K562 (cell line): ENCODE data around the gene TMEM222. TPM values are rescaled to one million over a fixed set of nuclear protein-coding genes. Genes with fewer than 3 reads are reported as not detected.

Experiments used
- ATAC-seq: fragments of 200-7000 bp; cut with Tn5 transposase; 3 replicates; pipeline ENCODE4 v1.9.1; 2020; ENCODE audit warnings: moderate library complexity
- BruUV-seq: library from RNA; stranded (reverse); fragments of 400-500 nt; replicated peaks from 2 replicates; lab custom pipeline; 2021; lab: Mats Ljungman, UMichigan
- CTCF ChIA-PET: fragments of 300-600 bp; formaldehyde crosslinking; extraction: SDS; loops from one replicate; lab custom pipeline; 2021; ENCODE audit warnings: low intra/inter-chr PET ratio; lab: Yijun Ruan, JAX
- POLR2A ChIA-PET: fragments of 300-600, 350-650 bp; sonication (Branson Sonifier 250); formaldehyde crosslinking; extraction: SDS; loops from one replicate; lab custom pipeline; 2021; ENCODE audit warnings: antibody characterized with exemption, inconsistent platforms; lab: Yijun Ruan, JAX
- DNase-seq, 4 experiments: peaks; one replicate each; pipeline versions ENCODE4 v3.0.0 to v3.0.0-alpha.2; 2011 to 2018; ENCODE audit warnings: low spot score in 3 of 4, mixed read lengths in 3 of 4; ENCODE audit errors: extremely low read depth in 1 of 4
- FAIRE-seq: peaks from 2 replicates; lab custom pipeline; 2011; peaks lifted over from hg19 to GRCh38; lab: Jason Lieb, UNC
- H2AFZ ChIP-seq: 2 replicates; pipeline ENCODE4 v1.6.0; 2011; ENCODE audit warnings: low read depth, low read length, control low read depth, inconsistent platforms
- H3K27ac ChIP-seq: fragments of 200-600 bp; 3 replicates; pipeline ENCODE4 v1.8.0; 2011; ENCODE audit warnings: low read depth, mild to moderate bottlenecking, control low read depth, inconsistent platforms, low read length, moderate library complexity, mixed read lengths; ENCODE audit errors: extremely low read depth
- H3K27me3 ChIP-seq, 2 experiments: fragments of 300-600 bp in 1 of 2; 2 replicates in 1 of 2; 3 replicates in 1 of 2; pipeline versions ENCODE4 v1.6.0 to v1.8.0; 2011; ENCODE audit warnings: inconsistent platforms in 2 of 2, low read length in 2 of 2, mild to moderate bottlenecking in 1 of 2, mixed read lengths in 1 of 2, moderate library complexity in 1 of 2; ENCODE audit not compliant: control insufficient read depth in 2 of 2, insufficient read depth in 2 of 2
- H3K36me3 ChIP-seq: fragments of 300-600 bp; 3 replicates; pipeline ENCODE4 v1.8.0; 2011; ENCODE audit warnings: mild to moderate bottlenecking, low read length, inconsistent platforms; ENCODE audit not compliant: control insufficient read depth, insufficient read depth
- H3K4me1 ChIP-seq, 2 experiments: fragments of 200-600 bp in 1 of 2; replicated peaks in 1 of 2; 2 replicates in 1 of 2; 3 replicates in 1 of 2; pipeline versions ENCODE4 v1.5.1 to v1.8.0; 2011; ENCODE audit warnings: inconsistent platforms in 2 of 2, low read length in 2 of 2, mild to moderate bottlenecking in 1 of 2, mixed read lengths in 1 of 2, moderate library complexity in 1 of 2; ENCODE audit not compliant: control insufficient read depth in 2 of 2, insufficient read depth in 2 of 2
- H3K4me2 ChIP-seq: 2 replicates; pipeline ENCODE4 v1.6.1; 2011; ENCODE audit warnings: low read length, control low read depth, inconsistent platforms, mixed read lengths; ENCODE audit not compliant: insufficient read depth
- H3K4me3 ChIP-seq: fragments of 200-600 bp; sonication (generic), shearing (Covaris generic); 2 replicates; pipeline ENCODE4 v1.5.1; 2016; ENCODE audit warnings: control low read depth, inconsistent platforms
- H3K79me2 ChIP-seq: fragments of 200-600 bp; 3 replicates; pipeline ENCODE4 v1.8.0; 2011; ENCODE audit warnings: low read length, inconsistent platforms; ENCODE audit not compliant: control insufficient read depth, insufficient read depth
- H3K9ac ChIP-seq, 2 experiments: 2 replicates each; pipeline versions ENCODE4 v1.6.0 to v1.6.1; 2011; ENCODE audit warnings: low read depth in 2 of 2, low read length in 2 of 2, control low read depth in 1 of 2, inconsistent platforms in 1 of 2, mild to moderate bottlenecking in 1 of 2, mixed read lengths in 1 of 2; ENCODE audit not compliant: insufficient read depth in 1 of 2
- H3K9me1 ChIP-seq: one replicate; pipeline ENCODE4 v1.6.0; 2011; ENCODE audit warnings: inconsistent platforms, mild to moderate bottlenecking, low read length, moderate library complexity; ENCODE audit not compliant: control insufficient read depth, insufficient read depth
- H3K9me3 ChIP-seq: replicated peaks from 2 replicates; pipeline ENCODE4 v1.5.1; 2011; ENCODE audit warnings: low read depth, low read length, inconsistent platforms; ENCODE audit not compliant: control insufficient read depth, insufficient read depth
- H4K20me1 ChIP-seq: replicated peaks from 2 replicates; pipeline ENCODE4 v1.6.1; 2011; ENCODE audit warnings: low read length, inconsistent platforms, mixed read lengths; ENCODE audit not compliant: control insufficient read depth, insufficient read depth
- ELF4 ChIP-seq: fragments of 450-650 bp; formaldehyde crosslinking; IDR thresholded peaks from 2 replicates; pipeline ENCODE4 v1.4.0; 2022; ENCODE audit warnings: missing genetic modification characterization
- HDAC3 ChIP-seq: fragments of 450-650 bp; IDR thresholded peaks from 2 replicates; pipeline ENCODE4 v1.6.1; 2018; ENCODE audit warnings: borderline replicate concordance, mild to moderate bottlenecking, moderate library complexity; ENCODE audit not compliant: partially characterized antibody
- NELFE ChIP-seq: IDR thresholded peaks from 2 replicates; pipeline ENCODE4 v1.6.1; 2011; ENCODE audit warnings: mild to moderate bottlenecking; ENCODE audit not compliant: insufficient read depth, insufficient read length
- SREBF2 ChIP-seq: sonication (generic); formaldehyde crosslinking; IDR thresholded peaks from 2 replicates; pipeline ENCODE4 v1.4.0; 2020; ENCODE audit warnings: mild to moderate bottlenecking, missing genetic modification reagents
- ZNF311 ChIP-seq: fragments of 250-450 bp; sonication (Bioruptor Pico); IDR thresholded peaks from 2 replicates; pipeline ENCODE4 v1.4.0; 2020; ENCODE audit warnings: mild to moderate bottlenecking, moderate library complexity
- WGBS: fragments of 100-300 bp; shearing (Covaris generic); methylation state at CpG from one replicate; pipeline ENCODE4 v1.1.6; 2016; ENCODE audit warnings: low coverage, mixed read lengths; ENCODE audit not compliant: insufficient coverage; ENCODE audit errors: missing lambda C conversion rate; 5-methylcytosine and 5-hydroxymethylcytosine counted together
- in situ Hi-C: fragments of 300-500 bp; cut with MboI; formaldehyde crosslinking; loops from 4 replicates; pipeline ENCODE4 v1.15.0; 2018; ENCODE audit warnings: inconsistent platforms, mixed read lengths
- intact Hi-C: fragments of 100-400 bp; cut with micrococcal nuclease; formaldehyde crosslinking; loops from 2 replicates; pipeline ENCODE4 v1.14.2; 2022
- polyA plus RNA-seq, 8 experiments: library from polyadenylated mRNA; depleted of rRNA in 4 of 8; stranded (reverse) in 5 of 8; unstranded in 3 of 8; fragments of >200 nt; fragmentation: Nextera tagmentation in 2 of 8; fragmentation: Illumina TruSeq in 1 of 8; extraction: Ambion mirVana in 2 of 8; extraction: Trizol in 1 of 8; gene quantifications; 2 replicates each; pipeline versions ENCODE4 v1.2.1 to v1.2.3, GENCODE V29; 2011 to 2014; ENCODE audit warnings: inconsistent platforms in 1 of 8, missing spikeins in 1 of 8
- total RNA-seq, 7 experiments: library from RNA; depleted of rRNA in 6 of 7; stranded (reverse); fragments of >200 nt in 6 of 7; fragmentation: Illumina TruSeq in 2 of 7; extraction: Trizol in 2 of 7; gene quantifications; 2 replicates each; pipeline versions ENCODE4 v1.2.1 to v1.2.3, GENCODE V29; 2011 to 2021; ENCODE audit warnings: low replicate concordance in 1 of 7
- TF ChIP-seq, protein P1 (sequence below): fragments of 450-650 bp; conservative IDR thresholded peaks from 2 replicates; pipeline ENCODE4 v1.6.1; 2016; ENCODE audit warnings: missing genetic modification characterization, low read depth, mild to moderate bottlenecking, control low read depth, missing compliant biosample characterization
- TF ChIP-seq, protein P2 (sequence below): fragments of 250-450 bp; sonication (Bioruptor Pico); IDR thresholded peaks from 2 replicates; pipeline ENCODE4 v1.8.0; 2021; ENCODE audit warnings: moderate library complexity, mild to moderate bottlenecking, inconsistent platforms
- TF ChIP-seq, protein P3 (sequence below): fragments of 450-650 bp; IDR thresholded peaks from 2 replicates; pipeline ENCODE4 v1.6.1; 2016; ENCODE audit warnings: low read depth

The TMEM222 gene
- total and polyA plus RNA-seq, 9 of the 15 experiments (the other 6 are each of a cell fraction or from before 2014, with no cell fraction given) = 6.9 to 48.0 (median 32.8) TPM

DNA sequence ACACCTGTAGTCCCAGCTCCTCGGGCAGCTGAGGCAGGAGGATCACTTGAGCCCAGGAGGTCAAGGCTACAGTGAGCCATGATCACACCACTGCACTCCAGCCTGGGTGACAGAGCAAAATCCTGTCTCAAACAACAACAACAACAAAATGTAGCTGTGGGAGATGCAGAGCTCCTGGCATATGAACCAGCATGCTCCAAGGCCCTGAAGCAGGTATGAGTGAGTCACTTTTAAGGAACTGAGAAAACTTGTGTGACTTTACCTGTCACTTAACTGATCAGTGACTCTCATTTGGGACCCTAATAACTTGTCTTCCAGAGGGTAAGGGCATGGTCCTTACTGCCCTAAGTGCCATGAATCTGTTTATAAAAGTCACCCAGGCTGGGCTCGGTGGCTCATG, 19.4 kb upstream of the TMEM222 start:
- TF ChIP-seq, protein P1, sequence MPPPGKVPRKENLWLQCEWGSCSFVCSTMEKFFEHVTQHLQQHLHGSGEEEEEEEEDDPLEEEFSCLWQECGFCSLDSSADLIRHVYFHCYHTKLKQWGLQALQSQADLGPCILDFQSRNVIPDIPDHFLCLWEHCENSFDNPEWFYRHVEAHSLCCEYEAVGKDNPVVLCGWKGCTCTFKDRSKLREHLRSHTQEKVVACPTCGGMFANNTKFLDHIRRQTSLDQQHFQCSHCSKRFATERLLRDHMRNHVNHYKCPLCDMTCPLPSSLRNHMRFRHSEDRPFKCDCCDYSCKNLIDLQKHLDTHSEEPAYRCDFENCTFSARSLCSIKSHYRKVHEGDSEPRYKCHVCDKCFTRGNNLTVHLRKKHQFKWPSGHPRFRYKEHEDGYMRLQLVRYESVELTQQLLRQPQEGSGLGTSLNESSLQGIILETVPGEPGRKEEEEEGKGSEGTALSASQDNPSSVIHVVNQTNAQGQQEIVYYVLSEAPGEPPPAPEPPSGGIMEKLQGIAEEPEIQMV (tag) = no peak
- TF ChIP-seq, protein P2, sequence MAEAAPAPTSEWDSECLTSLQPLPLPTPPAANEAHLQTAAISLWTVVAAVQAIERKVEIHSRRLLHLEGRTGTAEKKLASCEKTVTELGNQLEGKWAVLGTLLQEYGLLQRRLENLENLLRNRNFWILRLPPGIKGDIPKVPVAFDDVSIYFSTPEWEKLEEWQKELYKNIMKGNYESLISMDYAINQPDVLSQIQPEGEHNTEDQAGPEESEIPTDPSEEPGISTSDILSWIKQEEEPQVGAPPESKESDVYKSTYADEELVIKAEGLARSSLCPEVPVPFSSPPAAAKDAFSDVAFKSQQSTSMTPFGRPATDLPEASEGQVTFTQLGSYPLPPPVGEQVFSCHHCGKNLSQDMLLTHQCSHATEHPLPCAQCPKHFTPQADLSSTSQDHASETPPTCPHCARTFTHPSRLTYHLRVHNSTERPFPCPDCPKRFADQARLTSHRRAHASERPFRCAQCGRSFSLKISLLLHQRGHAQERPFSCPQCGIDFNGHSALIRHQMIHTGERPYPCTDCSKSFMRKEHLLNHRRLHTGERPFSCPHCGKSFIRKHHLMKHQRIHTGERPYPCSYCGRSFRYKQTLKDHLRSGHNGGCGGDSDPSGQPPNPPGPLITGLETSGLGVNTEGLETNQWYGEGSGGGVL (CRISPR knock-in tag) = no peak
- TF ChIP-seq NELFE (no peak), ZNF311 (CRISPR knock-in tag) (no peak), SREBF2 (no peak), ELF4 (CRISPR knock-in tag) (no peak), HDAC3 (no peak)
- TF ChIP-seq, protein P3, sequence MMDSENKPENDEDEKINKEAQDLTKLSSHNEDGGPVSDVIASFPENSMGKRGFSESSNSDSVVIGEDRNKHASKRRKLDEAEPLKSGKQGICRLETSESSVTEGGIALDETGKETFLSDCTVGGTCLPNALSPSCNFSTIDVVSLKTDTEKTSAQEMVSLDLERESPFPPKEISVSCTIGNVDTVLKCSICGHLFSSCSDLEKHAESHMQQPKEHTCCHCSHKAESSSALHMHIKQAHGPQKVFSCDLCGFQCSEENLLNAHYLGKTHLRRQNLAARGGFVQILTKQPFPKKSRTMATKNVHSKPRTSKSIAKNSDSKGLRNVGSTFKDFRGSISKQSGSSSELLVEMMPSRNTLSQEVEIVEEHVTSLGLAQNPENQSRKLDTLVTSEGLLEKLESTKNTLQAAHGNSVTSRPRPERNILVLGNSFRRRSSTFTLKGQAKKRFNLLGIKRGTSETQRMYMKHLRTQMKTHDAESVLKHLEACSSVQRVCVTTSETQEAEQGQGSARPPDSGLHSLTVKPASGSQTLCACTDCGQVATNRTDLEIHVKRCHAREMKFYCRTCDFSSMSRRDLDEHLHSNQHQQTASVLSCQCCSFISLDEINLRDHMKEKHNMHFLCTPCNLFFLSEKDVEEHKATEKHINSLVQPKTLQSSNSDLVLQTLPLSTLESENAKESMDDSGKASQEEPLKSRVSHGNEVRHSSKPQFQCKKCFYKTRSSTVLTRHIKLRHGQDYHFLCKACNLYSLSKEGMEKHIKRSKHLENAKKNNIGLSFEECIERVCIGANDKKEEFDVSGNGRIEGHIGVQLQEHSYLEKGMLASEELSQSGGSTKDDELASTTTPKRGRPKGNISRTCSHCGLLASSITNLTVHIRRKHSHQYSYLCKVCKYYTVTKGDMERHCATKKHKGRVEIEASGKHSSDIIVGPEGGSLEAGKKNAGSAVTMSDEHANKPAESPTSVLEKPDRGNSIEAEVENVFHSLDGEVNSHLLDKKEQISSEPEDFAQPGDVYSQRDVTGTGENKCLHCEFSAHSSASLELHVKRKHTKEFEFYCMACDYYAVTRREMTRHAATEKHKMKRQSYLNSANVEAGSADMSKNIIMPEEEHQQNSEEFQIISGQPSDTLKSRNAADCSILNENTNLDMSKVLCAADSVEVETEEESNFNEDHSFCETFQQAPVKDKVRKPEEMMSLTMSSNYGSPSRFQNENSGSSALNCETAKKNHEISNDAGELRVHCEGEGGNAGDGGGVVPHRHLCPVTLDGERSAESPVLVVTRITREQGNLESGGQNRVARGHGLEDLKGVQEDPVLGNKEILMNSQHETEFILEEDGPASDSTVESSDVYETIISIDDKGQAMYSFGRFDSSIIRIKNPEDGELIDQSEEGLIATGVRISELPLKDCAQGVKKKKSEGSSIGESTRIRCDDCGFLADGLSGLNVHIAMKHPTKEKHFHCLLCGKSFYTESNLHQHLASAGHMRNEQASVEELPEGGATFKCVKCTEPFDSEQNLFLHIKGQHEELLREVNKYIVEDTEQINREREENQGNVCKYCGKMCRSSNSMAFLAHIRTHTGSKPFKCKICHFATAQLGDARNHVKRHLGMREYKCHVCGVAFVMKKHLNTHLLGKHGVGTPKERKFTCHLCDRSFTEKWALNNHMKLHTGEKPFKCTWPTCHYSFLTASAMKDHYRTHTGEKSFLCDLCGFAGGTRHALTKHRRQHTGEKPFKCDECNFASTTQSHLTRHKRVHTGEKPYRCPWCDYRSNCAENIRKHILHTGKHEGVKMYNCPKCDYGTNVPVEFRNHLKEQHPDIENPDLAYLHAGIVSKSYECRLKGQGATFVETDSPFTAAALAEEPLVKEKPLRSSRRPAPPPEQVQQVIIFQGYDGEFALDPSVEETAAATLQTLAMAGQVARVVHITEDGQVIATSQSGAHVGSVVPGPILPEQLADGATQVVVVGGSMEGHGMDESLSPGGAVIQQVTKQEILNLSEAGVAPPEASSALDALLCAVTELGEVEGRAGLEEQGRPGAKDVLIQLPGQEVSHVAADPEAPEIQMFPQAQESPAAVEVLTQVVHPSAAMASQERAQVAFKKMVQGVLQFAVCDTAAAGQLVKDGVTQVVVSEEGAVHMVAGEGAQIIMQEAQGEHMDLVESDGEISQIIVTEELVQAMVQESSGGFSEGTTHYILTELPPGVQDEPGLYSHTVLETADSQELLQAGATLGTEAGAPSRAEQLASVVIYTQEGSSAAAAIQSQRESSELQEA = no peak
- intact Hi-C loops (loop anchor here (5.0 kb wide), 2 partner anchors 55 to 70 kb away; partner anchors contain the start of gene FCN3), in situ Hi-C loops (loop anchor here (5.0 kb wide), 1 partner anchor 85 kb away; no protein-coding TSS in a partner anchor)
- no peak overlapping the region for H3K4me2 ChIP-seq
- POLR2A ChIA-PET = interaction anchor here (0.6 kb wide), 1 partner anchor 333 kb away, joined by 3 read pairs; the partner anchor contains the start of gene FGR
- peaks cover 27% of the 10 kb centered on the region; the same call in 2 of the 3 replicates for H3K36me3 ChIP-seq
- no peaks in the 10 kb centered on the region for H3K79me2 ChIP-seq
- H3K4me1 ChIP-seq = peaks cover 0 to 15% of the 10 kb centered on the region in 2 experiments; a peak in 2 of 5 replicates
- H3K9me1 ChIP-seq = no peaks in the 10 kb centered on the region
- BruUV-seq = no TSS peak
- DNase-seq (no peak), FAIRE-seq (no peak), ATAC-seq (no peak)
- H3K27me3 ChIP-seq = no peaks in the 10 kb centered on the region
- 48% methylated on average over 2 of the region's 2 CpGs for WGBS
- no peak overlapping the region; a peak in 1 of 4 replicates for H3K9ac ChIP-seq
- 0 out of 2 replicates have a peak, but pooled peaks cover 7% of the 10 kb centered on the region for H4K20me1 ChIP-seq
- no peak overlapping the region for H3K4me3 ChIP-seq
- no peak overlapping the region for H3K27ac ChIP-seq
- no peak overlapping the region for H2AFZ ChIP-seq
- no peaks in the 10 kb centered on the region for H3K9me3 ChIP-seq
- CTCF ChIA-PET = interaction anchor here (2.9 to 3.2 kb wide), 2 partner anchors 85 to 93 kb away, joined by 33 to 49 read pairs; no protein-coding TSS in a partner anchor
